Smooth muscle cell of the brain vasculature (primary cell): ENCODE measurements around the gene CADPS2.
A peak's percentile ranks its signal among the peaks of the same experiment; 100 is the strongest.
"Not testable (repeated sequence)": the region's sequence is repeated elsewhere in the genome, so short reads cannot be mapped to it uniquely, and the experiment has no call there.

Source experiments
- DNase-seq: peaks from one replicate; pipeline ENCODE4 v3.0.0-alpha.2; 2012; ENCODE audit warnings: low read depth, low spot score

CADPS2 gene

DNA sequence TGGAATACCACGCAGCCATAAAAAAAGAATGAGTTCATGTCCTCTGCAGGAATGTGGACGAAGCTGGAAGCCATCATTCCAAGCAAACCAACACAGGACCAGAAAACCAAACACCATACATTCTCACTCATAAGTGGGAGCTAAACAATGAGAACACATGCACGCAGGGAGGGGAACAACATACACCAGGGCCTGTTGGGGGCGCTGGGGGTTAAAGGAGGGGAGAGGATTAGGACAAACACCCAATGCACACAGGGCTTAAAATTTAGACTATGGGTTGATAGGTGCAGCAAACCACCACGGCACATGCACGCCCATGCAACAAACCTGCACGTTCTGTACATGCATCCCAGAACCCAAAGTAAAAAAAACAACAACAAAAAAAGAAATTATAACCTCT is 210.6 kb downstream of the CADPS2 start:
- DNase-seq, result no peak

DNA sequence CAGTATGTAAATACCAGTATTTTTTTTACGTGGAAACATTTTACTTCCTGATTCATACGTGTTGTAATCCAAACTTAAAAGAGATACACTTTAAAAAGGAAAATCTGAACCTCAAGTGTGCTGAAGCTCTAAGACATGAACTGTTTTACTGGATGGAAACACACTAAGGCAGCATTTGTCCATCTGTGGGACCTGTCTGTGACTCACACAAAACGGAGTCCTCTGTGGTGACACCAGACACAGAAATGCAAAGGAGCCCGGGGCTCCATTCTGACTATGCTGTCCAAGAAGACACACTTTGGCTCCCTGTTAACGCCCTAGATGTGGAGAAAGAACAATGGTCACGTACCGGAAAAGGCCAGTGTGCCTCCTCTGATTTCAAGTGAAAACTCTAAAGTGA is 211.2 kb downstream of the CADPS2 start:
- no peak for DNase-seq

DNA sequence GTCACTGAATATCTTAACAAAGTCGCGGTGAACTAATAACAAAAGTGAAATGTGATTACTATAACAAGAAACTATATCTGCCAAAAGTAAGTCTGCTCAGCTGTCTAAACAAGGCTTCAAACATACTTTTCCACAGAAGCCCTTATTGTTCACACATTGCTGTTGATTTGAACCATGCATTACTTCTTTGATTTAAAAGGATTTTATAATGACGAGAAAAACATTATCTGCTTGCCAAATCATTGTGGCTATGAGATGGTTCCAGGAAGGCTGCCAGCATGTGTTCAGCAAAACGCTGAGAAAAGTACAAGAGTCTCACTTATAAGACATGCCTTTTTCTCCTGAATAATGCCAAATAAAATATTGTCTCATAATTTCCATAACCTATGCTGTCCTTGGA is 211.8 kb downstream of the CADPS2 start:
- DNase-seq, result peak; percentile 50

DNA sequence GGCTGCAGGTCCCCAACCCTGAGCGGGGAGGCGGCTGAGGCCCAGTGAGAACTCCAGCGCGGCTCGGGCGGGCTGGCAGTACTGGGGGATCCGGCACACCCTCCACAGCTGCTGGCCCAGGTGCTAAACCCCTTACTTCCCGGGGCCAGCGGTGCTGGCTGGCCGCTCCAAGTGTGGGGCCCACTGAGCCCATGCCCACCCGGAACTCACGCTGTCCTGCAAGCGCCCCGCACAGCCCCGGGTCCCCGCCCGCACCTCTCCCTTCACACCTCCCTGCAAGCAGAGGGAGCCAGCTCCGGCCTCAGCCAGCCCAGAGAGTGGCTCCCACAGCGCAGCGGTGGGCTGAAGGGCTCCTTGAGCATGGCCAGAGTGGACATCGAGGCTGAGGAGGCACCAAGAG is 212.3 kb downstream of the CADPS2 start:
- no peak for DNase-seq

DNA sequence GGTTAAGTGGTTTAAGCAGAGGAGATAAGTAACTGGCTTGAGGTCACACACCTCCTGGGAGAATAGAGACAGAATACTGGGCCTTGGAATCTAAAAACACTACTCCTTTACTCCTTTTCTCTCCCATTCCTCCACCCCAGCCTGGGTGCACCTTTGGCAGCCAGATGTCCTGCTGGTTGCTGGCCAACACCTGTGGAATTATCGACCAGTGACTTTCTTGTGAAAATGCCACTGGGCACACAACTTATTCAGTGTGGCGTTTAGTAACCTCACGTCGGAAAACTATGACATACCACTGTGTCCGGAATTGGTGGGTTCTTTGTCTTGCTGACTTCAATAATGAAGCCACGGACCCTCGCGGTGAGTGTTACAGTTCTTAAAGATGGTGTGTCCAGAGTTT is 213.7 kb downstream of the CADPS2 start:
- no peak for DNase-seq

DNA sequence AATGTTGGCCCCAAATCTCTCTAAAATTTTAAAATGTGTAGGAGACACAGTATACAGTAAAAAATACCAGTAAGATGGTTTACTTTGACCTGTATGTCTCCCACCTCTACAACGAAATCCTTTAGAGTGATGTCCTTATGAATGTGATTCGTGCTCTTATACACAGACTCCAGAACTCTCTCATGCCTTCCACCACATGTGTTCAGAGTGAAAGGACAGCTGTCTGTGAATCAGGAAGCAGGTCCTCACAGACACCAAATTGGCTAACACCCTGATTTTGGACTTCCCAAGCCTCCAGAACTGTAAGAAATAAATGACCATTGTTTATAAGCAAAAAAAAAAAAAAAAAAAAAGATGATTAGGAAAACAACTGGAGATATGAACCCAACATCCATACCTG is 222.5 kb downstream of the CADPS2 start:
- no peak for DNase-seq

DNA sequence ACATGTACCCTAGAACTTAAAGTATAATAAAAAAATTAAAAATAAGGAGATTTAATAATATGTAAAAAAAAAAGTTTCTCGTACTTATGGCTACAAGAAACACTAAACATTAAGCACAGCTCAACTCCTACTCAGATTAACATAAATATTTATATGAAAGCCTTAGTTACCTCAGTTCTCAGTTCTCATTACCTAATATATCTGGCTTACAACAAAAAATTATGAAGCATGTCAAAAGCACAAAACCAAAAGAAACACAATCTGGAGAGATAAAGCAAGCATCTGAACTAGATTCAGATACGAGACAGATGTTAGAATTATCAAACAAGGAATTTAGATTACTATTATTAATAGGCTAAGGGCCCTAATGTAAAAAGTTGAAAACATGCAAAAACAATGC is 227.4 kb downstream of the CADPS2 start:
- DNase-seq, result no peak

DNA sequence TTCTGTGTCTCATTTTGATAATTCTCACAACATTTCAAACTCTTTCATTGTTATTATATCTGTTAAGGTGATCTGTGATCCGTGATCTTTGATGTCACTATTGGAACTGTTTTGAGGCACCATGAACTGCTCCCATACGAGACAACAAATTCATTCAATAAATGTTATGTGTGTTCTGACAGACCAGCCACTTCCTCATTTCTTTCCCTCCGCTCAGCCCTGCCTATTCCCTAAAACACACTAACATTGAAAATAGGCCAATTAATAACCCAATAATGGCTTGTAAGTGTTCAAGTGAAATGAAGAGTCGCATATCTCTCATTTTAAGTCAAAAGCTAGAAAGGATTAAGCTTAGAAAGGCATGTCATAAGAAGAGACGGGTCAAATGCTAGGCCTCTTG is 232.6 kb downstream of the CADPS2 start:
- no peak for DNase-seq

DNA sequence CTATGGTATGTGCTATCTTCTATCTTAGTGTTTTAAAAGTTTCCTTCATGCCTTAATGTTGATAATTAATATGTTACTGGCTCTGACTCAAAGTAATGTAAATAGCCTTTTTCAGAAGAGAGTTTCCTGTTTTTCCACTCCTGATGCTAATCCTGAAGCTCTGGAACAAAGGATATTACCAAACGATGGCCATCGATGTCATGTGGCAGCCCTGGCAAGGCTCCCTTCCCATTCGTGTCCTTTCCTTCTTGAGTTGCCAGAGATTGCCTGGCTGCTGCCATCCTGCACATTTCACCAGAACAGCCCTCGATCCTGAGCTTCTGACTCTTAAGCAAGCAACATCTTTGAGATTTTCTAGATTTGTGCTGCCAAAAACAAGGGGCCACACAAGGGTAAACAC is 233.4 kb downstream of the CADPS2 start:
- no peak for DNase-seq

DNA sequence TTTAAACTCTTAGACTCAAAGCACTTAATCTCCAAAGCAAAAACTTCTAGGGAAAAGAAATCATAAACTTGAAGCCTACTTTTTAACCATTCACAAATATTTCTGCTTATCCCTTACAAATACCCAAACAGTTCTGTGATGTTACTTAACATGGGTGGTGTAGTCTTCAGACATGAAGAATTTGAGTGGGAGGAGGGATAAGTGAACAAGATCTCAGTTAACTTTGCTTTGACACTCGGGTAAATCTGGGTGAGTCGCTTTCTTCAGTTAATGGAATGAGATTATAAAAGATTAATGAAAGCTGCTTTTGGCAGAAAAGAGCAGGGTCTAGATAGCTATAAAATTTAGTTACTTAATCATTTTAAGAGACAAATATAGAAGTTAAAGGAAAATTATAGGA is 234.8 kb downstream of the CADPS2 start:
- DNase-seq, result no peak

DNA sequence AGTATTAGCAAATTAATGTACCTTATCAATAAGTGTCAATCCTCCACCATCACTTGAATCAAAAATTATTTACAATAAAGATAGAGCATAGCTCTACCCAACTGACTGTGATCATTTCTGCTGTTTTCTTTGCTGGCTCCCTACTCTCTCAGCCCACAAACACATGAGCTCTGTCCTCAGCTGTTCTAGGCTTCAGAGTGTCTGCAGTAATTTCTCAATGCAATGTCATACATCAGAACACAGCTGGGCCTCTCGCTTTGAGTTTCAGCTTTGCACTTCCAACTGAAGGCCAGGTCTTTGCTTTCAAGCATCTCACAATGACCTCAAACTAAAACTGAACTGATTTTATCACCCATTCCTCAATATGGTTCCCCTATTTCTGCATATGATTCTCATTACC is 243.0 kb downstream of the CADPS2 start:
- no peak for DNase-seq

DNA sequence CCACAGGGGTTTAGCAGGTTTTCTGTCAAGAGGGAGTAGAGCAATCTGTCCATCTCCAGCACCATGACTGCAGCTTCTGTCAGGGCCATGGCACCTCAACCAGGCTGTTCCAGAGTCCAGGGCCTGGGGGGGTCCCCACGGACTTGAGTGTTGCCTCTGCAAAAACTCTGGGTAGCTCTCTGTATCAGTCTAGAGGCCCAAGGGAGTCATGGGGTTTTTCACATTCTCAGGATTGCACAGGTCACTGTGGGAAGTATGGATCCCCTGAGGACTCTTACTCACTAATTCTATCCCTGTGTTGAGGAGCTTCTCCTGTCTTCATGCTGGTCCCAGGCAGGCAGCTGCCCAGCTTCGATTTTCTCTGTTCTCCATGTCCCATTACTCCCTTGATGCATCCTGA is 247.8 kb downstream of the CADPS2 start:
- no peak for DNase-seq

DNA sequence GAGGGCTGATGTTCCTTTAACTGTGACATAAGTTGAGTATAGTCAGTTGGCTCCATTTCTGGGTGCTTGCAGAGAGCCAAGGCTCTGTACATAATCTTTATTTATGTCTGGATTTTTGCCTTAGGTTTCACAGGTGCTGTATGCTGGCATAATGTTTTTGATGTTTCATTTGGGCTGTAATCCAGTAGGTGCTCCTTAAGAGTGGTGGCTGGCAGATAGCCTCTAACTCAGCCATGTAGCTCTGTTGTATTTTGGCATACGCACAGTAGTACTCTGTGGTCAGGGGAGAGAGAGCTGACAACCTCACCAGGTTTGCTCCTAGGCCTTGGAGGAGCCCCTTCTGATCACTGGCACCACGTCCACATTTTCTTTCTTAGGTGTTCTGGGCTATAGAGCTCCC is 248.5 kb downstream of the CADPS2 start:
- no peak for DNase-seq

DNA sequence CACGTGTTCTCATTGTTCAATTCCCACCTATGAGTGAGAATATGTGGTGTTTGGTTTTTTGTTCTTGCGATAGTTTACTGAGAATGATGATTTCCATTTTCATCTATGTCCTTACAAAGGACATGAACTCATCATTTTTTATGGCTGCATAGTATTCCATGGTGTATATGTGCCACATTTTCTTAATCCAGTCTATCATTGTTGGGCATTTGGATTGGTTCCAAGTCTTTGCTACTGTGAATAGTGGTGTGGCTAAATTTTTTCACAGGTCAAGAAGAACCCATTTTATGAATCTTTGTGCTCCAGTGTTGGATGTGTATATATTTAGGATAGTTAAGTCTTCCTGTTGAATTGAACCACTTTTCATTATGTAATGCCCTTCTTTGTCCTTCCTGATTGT is 250.8 kb downstream of the CADPS2 start:
- DNase-seq, result not testable (repeated sequence)

DNA sequence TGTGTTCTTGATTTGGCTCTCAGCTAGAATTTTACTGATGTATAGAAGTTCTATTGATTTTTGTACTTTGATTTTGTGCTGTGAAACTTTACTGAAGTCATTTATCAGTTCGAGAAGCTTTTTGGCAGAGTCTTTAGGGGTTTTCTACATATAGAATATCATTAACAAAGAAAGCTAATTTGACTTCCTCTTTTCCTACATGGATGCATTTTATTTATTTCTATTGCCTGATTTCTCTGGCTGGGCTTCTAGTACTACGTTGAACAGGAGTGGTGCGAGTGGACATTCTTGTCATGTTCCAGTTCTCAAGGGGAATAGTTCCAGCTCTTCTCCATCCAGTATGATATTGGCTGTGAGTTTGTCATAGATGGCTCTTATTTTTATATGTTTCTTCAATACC is 252.8 kb downstream of the CADPS2 start:
- no peak for DNase-seq

DNA sequence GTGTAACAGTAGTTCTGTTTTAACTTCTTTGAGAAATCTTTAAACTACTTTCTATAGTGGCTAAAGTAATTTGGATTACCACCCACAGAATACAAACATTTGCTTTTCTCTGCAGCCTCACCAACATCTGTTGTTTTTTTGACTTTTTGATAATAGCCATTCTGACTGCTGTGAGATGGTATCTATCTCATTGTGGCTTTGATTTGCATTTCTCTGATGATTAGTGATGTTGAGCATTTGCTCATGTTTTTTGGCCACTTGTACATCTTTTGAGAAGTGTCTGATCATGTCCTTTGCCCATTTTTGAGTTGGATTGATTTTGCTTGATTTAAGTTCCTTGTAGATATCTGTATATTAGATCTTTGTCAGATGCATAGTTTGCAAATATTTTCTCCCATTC is 254.0 kb downstream of the CADPS2 start:
- DNase-seq, result no peak

DNA sequence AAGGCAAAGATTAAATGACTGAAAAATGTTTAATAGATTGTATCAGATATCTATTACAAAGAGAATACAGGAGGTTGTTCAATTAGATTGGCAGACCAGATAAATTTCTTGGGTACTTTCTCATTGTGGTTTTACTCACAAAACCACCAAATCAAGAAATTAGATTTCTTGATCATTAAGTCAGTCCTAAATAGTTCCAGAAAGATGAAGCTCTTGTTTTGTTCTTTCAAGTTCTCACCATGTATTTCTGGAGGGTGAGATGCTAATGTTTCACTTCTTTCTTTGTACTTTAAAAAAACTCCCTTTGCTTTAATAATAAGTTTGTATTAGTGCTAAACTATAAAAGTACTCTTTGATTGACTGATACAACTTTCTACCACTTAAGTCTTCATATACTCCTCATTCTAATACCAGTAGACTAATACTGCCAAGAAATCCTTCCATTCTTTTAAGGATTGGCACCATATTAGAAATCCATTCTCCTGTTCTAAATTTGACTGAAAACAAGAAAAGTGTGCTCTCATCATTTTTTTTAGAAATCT is 256.8 kb downstream of the CADPS2 start:
- no peak for DNase-seq

DNA sequence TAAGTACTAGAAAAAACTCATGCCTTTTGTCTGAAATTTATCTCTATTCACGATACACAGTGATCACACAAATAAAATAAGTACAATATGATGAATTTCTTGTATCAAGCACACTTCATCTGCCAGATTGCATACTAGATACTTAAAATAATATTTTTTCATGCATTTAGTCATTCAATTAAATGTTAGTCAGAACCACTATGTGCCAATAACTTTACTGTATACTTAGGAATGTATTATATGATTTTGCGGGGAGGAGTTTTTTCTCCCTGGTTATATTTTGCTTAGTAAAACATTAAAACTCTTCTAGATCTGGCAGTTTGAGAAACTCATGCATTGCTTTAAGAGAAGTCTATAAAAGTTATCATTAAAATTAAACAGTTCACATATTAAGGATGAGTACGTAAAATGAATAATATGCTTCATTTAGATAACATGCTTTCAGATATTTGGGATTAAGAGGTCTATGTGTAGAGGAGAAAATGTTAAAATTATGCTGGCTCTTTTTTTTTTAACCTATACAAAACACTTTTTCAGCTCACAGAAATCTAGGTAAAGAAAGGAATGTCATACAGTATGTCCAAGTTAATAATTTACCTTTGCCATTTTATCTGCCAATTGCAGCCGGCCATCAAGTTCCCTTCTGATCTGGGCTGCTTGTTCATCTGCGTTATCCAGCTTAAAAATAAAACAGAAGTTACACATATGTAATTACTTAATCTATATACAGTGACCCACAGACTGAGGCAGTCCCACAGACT is 257.4 kb downstream of the CADPS2 start:
- DNase-seq, result no peak

DNA sequence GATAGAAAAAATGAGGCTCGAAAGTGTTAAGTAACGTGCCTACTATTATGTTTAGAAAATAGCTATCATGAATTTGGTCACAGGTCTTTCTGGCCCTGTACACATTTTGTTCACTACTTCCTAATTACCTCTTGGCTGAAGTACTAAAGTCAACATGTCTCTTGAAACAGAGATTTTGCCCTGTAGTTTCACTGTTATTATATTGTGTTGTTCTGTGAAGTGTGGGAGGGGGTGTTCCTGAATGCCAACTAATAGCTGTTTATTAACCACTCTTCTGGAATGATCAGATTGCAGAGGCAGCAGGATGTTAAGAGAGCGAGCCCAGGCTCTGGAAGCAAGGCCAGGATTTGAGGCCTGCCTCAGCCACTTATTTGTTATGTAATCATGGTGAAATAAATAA is 259.5 kb downstream of the CADPS2 start:
- DNase-seq, result no peak

DNA sequence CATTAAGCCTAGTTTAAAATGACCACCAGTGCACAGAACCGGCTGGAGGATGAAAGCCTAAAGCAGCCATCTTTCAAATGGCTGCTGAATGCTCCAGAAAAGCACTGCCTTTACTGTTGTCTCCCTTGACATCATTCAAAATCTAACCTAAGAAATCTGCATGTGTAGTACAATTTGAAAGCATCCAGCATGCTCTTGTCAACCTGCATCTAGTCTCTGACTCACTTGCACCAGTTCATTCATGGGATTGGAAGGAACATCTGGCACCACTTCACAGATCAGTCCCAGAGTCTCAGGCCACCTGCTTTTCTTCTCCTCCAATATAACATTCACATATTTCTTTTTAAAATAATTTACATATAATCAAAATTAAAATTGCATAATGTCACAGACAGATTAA is 263.6 kb downstream of the CADPS2 start:
- no peak for DNase-seq

DNA sequence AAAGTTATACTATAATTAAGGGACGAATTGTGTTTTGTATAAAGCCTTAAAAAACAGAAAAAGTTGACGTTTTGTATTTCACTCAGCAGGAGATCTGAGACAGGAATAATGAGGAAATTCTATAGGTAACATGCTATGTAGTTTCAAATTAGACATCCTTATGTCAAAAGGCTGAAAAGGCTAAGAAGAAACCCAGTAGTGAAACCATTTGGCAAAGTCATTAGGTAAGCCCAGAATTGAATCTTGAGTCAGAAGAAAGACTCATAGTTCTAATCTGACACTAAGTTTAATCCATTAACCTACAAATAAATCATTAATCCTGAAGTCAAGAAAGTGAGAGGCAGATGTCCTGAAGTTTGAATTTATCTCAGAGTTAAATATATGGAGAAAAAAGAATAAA is 266.6 kb downstream of the CADPS2 start:
- no peak for DNase-seq

DNA sequence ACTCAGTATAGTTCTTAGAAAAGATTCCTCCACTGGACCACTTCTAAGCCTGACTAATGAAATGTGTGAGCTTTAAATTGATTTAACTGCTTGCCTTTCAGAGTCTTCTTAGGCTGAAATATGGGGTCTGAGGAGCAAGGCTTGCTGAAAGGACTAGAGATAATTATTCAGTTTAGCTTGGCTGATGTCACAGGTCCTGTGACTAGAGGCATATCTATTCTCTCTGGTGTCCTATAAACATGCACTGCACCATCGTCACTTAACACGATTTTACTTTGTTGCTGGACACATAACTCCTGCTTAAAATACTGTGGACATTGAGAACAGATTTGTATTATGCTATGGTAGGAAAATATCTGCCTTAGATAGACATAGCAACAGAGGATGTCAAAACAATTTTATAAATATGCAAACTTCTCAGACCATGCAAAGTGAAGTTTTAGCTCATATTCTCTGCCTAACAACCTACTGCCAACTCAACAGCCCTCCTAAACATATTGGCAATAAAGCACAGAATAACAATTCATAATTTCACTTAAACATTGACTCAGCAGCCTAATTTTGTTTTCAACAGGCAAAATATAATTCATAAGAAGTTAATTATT is 267.6 kb downstream of the CADPS2 start:
- no peak for DNase-seq

DNA sequence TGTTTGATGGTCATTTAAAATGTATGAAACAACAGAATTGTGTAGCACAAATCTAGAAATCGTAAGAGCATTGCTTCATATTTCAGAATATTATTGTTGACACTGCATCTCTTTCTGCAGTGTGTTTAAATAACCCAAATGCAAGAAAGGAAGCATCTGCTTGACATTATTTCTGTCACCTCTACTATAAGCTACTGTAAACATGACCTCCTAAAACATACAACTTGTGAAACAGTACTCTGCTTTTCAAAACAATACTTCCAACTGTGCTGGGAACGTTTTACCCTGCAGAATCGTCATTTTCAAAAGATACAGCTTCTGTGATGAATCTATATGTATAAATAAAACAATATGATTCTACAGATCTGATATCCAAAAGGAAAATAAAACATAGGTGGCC is 269.3 kb downstream of the CADPS2 start:
- peak; percentile 29 for DNase-seq
